HG03196 (cell line): ENCODE results near the gene CTNNA2.

Experiments
- ATAC-seq: cut with Tn5 transposase; IDR thresholded peaks from one replicate; pipeline ENCODE4 v1.9.1; 2021; ENCODE audit not compliant: unreplicated experiment

Gene CTNNA2

DNA sequence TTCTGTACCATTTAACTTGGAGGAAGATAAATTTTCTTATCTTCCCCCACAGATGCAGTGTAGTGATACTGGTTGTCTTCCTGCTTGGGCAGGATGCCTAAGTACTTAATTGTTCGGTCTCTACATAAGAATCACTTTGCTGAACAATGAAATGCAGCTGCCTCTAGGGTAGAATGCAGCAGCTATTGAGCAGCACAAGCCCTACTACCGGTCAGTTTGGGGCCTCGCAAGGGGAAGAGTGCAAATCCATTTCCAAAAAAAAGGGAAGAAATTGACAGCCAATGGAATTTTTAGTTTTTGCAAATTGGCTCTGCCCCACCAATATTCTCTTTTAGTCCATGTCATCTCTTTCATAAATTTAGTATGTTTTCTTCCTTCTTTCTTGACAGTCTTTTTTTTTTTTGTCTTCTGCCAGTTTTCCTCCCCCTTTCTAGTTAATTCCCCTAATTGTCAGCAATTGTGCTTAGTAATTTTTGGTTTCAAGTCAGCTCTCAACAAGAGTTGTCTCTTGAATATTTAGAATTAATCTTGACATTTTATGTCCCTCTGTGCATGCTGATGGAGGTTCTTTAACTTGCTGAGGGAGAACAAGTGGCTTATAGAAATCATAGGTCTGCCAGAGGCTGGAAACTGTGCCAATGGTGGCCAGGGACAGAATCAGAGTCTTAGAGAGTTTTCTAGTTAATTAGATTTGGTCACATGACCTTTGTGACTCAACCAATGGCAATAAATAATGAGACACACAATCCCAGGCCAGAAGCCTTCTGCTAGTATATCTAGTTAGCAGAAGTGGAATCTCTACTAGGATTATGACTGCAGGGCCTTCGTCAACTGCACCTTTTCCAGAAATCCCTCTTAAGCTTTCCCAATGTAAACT is 270.0 kb downstream of the CTNNA2 start:
- no peak for ATAC-seq

DNA sequence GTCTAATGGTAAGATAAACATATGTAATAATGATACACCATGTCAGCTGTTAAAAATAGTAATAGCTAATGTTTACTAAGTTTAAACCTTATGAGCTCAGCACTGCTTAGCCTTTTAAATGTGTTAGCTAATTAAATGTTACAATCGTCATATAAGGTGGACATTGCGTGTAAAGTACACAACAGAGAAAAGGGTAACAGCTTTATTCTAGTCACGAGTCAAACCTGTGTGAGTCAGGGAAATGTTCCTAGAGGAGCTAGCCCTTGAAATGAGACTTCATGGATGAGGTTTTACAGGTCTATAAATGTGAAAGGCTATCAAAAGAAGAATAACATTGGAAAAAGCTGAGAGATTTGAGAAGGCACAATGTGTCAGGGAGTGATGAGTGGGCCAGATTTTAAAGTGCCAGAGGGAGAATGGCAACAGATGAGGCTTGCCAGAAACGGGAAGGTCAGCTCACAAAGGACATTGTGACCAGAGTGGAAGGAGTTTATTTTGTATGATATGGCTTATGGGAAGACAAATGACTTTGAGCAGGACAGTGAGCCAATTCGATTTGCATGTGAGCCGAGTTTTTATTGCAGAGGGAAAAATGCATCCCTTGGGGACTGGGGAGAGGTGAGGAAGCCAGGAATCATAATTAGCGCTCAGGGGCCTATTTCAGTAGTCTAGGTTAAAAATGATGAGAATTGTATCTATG is 276.3 kb downstream of the CTNNA2 start:
- ATAC-seq, result no peak

DNA sequence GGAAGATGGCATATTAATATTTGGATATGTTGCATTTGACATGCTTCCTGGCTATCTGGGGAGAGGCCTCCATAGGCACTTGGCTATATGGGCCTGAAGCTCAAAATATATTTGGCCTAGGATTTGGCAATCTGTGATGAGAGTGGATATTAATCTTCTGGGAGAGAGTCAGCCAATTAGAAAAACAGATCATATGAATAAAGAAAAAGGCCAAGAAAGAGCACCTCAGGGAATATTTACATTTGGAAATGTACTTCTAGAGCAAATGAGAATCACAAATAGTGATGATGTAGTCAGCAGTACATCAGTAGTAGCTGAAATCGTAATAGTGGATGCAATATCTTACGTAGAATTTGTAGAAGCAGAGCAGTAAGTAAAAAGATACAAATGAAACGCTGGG is 277.0 kb downstream of the CTNNA2 start:
- ATAC-seq, result no peak

DNA sequence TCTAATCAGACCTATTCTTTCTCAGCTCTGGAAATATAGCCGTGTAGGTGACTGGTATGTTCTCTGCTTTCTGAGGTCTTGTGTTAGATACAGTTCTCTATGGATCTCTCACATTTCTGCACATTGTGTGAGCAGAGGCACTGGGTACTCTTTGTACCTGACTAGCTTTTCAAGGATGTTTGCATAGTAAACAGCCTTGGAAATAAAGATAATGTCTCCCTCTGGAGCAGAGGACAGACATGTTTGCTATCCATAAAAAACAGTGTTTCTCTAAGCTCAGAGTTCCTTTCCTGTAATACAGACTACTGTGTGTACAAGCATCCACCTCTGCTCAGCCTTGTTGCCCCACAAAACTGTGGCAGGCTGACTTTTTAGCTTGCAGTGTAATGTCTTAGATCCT is 279.2 kb downstream of the CTNNA2 start:
- no peak for ATAC-seq

DNA sequence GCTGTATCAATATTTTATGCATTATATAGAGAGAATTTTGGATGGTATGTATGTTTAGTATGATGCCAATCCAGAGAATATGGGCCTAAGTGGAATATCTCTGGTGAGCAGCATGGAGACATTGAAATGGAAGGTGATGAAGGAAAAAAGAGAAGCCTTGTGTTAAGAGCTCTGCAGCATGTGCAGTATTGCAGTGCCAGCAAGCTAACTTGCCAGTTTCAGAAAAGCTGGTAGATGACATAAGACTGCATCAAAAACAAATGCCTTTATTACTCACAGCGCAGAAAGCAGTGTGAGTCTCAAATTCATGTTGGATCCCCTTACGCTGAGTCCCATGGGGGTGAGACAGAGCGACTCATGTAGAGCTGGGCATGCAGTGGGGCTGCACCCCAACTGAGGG is 280.2 kb downstream of the CTNNA2 start:
- no peak for ATAC-seq

DNA sequence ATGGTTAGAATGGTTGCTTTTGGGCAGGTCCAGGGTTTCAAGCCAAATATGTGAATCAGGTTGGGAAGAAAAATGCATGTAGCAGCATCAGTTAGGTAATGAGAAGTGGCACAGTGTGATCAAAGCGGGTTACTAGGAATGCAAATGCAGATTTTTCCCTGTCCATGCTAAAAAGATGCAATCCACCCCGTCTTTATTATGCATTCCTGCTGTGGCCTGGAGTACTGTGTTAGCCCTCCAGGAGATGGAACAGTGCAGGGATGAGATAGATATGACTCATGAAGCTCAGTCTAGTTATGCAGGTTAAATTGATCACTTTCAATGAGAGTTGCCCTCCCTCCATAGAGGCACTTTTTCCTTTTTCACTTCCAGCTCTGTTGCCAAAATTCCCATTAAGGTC is 283.8 kb downstream of the CTNNA2 start:
- ATAC-seq, result no peak

DNA sequence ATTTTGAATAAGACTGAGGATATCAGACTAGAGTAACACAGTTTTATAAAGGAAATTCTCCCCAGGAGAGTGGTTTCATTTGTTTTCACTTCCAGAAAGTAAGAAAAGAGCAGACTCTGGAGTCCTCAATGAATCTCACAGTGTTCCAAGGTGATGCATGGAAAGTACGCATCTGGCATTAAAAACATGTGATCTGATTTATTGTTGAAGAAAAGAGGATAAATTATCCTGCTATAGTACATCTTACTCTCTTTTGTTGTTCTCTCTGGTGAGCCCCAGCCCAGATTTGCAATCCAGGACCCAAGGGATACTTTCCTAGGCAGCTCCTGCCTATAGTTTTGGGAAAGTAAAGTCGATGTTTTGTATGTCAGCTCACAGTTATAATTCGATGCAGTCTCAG is 285.9 kb downstream of the CTNNA2 start:
- ATAC-seq, result no peak

DNA sequence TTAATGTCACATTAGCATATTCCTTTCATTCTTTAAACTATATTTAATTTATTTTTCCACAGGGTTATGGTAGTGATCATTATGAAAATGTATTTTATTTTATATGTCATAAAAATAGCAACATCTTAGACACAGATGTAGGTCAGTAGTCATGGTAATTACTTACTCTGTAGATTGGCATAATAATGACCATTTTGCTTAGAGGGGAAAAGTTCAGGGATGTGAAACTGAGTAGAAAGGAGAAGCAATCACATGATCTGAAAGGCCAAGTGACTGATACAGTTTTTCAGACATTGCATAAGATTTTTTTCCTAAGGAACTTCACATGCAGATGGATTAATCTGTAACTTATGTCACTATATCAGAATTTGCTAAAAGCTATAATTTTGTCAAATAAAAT is 286.9 kb downstream of the CTNNA2 start:
- ATAC-seq, result no peak

DNA sequence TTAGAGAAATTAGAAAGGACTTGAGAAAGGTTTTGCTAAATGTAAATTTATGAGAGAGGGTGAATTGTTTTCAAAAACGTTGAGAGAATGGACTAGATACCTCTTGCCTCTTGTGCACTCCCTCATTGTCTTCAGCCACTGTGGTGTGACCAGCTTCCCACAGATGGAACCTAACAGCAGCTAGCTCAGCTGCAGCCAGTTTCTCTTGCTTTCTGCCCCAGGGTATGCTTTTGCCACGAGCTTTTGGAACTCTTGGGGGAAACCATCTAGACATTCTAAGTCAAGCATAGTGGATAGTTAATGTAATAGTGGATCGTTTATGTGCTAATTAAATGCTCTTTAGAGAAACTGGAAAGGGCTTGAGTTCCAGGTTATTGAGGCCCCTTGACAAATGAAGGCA is 288.2 kb downstream of the CTNNA2 start:
- ATAC-seq, result no peak

DNA sequence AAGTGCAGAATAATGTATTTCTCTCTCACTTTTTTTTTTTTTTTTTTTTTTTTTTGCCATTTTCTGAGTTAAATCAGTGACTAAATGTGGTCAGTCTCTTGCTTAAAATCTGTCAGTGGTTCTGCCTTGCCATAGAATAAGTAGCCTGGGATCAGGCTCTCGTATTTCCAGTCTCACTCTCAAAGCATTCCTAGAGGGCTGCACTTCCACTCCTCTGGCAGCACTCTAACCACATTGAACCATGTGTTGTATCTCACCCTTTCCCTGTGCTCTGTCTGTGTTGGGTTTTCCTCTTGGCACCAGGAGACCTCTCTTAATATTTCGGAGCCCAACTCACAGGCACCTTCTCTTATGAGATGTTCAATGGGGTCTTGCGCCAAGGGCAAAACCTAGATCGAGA is 304.4 kb downstream of the CTNNA2 start:
- no peak for ATAC-seq

DNA sequence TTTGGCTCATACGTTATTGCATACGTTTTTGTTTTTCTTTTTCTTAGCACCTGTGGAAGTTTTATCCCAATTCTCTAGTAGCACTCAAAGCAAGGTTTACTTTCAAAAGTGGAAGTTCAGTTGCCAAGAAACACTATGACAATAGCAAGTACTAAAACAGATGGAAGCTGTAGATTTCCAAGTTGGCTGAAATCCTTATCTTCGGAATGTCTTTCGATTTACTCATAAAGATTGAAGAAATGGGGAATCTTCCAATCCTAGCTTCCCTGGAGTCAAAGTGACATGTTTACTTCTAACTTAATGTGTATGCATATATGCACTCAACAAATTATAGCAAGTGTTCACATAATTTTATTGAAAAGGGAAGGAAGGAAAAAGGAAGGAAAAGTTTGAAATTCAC is 307.4 kb downstream of the CTNNA2 start:
- no peak for ATAC-seq

DNA sequence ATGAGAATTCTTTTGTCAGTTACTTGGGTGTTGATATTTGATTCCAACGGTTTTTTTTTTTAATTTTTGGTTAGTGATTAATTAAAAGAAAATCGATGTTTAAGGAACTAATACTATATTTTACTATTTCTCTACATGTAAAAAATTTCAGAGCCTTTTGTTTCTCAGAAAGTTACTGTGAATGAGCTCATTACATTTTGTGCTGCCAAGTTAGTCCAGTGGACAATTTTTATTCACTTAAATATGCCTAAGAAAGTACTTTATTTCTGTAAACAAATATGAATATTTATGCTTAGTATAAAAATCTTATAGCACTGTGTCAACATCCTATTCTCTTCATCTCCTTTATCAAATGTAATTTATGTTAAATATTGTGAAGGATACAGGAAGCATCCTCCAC is 309.3 kb downstream of the CTNNA2 start:
- no peak for ATAC-seq

DNA sequence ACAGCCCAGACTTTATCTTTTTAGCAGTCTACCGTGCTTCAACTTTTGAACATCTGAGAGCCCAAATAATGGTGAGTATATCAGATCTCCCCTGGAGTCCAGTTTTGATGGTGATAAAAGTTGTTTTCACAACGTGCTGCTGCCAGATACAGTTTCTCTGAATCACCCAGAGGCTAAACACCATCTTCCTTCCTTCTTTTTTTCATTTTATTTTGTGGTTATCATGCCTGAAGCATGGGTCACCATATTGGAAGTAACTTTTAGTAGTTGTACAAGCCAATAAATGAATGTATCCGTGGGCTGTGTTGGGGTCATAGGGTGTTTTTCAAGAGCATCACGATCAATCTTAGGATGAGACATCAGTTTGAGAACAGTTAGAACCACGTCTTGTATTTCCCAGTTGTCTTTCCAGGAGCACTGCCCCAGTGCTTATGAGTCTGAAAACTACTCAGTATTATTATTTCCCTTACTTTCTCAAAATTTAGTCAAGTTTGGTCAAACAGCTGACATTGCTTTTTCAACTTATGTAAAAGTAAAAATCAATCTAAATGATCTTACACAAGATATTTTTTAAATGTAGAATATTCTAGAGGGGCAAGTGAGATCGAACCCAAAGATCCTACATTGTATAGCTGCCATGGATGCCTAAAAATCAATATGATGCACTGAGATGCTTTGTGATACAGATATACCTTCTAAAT is 311.4 kb downstream of the CTNNA2 start:
- ATAC-seq, result no peak

DNA sequence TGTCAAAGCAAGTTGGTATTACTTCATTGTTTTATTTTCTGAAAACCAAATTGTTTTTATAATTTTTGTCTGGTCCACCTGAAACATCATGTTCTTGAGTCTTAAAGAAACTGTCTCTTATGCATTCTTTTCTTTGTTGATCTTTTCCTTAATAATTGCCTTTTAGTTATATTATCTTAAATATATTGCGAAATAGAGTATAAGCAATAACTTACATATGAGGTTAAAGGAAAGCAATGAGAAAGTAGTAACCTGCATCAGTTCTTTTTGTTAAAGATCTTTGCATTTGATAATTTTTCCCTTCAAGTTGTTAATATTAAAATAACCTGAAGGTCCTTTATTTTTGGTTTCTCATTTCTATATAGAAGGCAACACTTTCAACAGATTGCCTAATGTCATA is 315.0 kb downstream of the CTNNA2 start:
- no peak for ATAC-seq

DNA sequence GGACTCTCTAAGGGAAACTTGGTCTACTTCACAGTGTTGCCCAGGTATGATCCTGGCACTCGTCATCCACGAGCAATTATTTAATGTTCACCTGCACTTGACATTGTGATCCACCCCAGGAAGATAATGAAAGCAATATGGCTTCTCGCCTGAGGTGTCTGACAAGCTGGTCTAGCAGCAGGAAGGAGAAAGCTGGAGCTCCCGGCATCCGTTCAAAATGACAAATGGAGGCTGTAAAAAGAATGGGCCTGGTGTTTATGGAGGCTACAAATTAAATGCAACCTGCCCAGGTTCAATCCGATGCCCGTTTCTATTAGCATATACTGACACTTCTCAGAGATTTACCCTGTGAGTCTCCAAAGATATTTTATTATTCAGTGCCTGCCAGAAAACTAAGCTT is 317.6 kb downstream of the CTNNA2 start:
- no peak for ATAC-seq

DNA sequence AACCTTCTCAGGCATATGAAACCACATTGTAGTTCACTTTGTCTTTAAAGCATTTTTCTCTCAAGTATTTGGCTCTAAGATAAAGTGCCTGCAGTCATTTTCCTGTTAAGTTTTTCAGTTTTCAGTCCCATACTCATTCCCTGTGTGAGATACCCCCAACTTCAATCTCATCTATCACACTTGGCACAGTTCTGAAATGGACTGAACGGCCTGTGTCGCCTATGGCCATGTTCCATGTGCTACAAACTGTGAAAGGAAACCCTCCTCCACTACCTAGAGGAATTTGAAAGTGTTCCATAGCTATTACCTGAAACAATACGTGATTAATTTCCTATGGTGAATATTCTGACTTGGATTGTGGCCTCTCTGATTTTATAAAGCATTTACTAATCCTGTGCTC is 319.1 kb downstream of the CTNNA2 start:
- no peak for ATAC-seq

DNA sequence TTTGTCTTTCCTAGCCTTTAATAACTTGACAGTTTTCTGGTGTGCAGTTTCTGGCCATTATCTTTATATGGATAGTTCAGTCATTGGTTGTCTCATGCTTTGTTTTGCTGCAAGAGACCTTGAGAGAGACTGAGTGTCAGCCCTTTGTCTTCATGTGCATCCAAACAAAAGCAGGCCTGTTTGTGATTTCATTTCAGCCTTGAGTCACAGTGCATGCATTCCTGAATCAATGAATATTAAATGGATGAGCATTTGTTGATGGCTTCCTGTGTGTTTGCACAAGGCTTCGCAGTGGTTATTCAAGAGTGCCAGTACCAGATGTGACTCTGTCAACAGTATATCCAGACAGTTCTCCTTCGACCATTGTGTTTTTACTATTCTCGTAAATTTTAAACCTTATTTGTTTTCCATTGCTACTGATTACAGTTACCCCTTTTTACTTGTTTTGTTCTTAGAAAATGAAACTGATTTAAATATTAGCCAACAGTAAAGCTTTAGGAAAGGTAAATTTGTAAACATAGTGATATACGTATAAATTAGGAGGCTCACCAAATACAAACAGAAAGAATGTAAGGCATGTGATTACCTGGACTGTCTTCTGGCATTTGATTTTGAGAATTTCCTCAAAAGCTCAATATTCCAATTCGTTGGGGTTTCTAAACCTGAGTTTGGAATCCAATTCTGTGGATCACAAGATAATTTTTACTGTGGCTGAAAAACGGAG is 319.8 kb downstream of the CTNNA2 start:
- ATAC-seq, result no peak

DNA sequence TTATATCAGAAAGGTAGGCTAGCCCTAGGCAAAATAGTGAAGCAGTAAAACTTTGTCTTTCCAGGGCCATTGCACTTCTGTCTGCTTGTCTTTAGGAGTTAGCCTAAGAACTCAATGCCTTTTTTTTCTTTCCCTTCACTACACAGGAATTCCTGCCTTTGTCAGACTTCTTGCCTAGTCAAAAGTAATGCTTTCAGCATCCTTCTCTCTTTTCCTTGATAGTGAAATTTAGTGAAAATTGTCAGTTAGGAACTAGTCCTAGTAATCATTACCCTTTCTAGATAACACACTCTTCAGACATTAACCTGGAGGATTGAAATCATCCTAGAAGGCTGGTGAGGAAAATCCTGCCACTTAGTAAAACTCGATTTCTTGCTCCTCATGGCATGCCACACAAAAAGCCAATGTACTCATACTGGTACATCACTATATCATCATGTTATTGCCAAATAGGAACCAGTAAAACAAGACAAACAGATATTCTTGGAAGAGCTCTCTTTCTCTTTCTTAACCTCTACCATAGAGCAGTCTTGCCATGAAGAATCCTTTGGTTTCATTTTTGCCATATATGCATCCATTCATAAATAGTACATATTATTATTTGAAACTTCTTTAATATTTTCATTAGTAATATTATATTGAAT is 320.5 kb downstream of the CTNNA2 start:
- no peak for ATAC-seq

DNA sequence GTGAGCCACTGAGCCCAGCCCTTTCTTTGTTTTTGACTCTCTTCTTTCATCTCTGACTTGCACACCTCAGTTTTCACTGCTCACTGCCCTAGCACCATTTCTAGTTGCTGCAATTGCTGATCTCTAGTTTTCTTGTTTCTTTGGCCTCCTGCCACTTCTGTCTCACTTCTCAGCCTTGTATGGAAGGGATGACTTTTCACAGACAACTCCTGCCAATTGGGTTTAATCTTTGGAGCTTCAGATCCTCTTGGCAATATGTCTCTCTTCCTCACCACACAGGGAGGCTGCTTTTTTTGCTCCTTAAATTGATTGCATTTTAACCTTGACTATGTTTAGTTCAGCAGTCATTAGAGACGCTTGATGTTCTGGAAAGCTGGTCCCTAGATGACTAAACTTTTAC is 323.1 kb downstream of the CTNNA2 start:
- ATAC-seq, result no peak

DNA sequence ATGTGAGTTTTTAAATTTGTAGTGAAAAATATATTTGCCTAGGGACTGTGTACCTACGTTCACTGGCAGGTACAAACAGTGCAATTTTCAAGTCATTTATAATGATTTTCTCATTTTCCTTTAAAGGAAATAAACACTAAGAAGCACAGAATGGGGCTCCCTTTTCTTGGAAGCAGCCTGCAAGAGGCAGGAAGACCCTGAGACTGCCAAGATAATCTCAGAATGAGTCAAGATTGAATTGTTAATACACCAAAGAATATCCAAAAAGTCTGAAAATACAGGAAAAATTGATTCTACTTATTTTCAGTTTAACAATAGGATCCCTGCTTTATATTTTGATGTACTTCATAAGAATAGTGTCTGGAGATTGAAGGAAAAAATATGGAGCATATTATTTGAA is 331.2 kb downstream of the CTNNA2 start:
- no peak for ATAC-seq

DNA sequence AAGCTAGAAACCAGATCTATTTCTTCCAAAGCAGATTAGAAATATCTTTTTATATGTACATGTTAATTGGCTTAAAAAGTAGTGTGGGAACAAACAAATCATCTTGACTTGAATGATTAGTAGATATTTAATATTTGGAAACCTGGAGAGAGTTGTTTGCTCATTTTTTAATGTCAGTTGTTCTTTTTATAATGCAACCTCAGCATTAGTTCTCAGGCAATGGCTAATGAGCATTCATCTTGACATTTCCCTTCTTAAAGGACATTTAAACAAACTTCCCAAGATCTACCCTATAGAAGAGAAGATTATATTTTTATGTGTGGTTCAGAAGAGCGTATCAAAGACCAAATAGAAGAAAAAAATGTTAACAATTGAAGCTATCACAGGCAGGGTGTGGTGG is 334.0 kb downstream of the CTNNA2 start:
- ATAC-seq, result no peak
